GM12891 (cell line): ENCODE data around the gene CCDC69.
A peak's percentile ranks its signal among the peaks of the same experiment; 100 is the strongest.

Source experiments
- PAX5 ChIP-seq: IDR thresholded peaks from 2 replicates; pipeline ENCODE4 v1.6.1; 2011; ENCODE audit warnings: low read length, moderate library complexity, mild to moderate bottlenecking; ENCODE audit not compliant: insufficient read depth, severe bottlenecking
- POLR2A ChIP-seq: IDR thresholded peaks from 2 replicates; pipeline ENCODE4 v1.6.1; 2011; ENCODE audit warnings: low read depth, low read length, control low read depth
- POLR2AphosphoS5 ChIP-seq: IDR thresholded peaks from 2 replicates; pipeline ENCODE4 v1.6.1; 2011; ENCODE audit warnings: low read depth, low read length, control low read depth
- POU2F2 ChIP-seq: IDR thresholded peaks from 2 replicates; pipeline ENCODE4 v1.6.1; 2011; ENCODE audit warnings: low read depth, mild to moderate bottlenecking, control low read depth, low read length, moderate library complexity
- SPI1 ChIP-seq: IDR thresholded peaks from 2 replicates; pipeline ENCODE4 v1.6.1; 2011; ENCODE audit warnings: low read depth, low read length, control low read depth
- TAF1 ChIP-seq: IDR thresholded peaks from 2 replicates; pipeline ENCODE4 v1.6.1; 2011; ENCODE audit warnings: low read depth, low read length, control low read depth

DNA sequence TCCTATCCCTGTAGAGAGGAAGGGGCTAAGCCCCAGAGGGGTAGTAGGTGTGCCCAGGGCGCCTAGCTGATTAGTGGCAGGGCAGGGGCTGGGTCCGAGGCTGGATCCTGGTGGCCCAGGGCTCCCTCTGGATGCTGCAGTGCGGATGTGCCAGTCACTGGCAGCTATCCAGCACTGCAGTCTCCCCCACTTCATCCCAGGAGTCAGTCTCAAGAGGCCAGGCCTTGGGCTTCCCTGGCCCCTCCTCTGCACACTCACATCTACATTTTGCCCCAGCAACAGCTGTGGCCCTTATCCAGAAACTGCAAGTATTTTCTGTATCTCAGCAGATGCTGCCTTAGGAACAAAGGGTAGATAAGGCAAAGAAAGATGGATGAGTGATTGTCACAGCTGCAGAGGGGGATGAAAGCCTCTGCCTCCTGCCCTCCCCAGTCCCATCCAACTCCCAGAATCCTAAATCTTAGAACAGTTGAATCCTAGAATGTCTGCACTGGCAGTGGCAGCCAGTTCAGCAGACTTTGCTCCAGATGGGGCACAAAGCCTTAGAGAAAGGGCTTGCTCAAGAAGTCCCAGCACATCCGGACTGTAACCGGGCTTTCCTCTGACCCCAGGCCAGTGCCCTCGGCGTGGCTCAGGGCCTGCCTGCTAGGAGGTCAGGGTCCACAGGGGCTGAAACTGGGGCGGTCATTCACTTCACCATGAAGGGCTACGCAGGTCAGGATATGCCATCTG, 68.0 kb downstream of the CCDC69 start:
- TF ChIP-seq PAX5 (no peak), POLR2AphosphoS5 (no peak), POLR2A (no peak), POU2F2 (no peak), TAF1 (0 out of 2 replicates have a peak, but pooled peaks have one; percentile 8), SPI1 (no peak)
